HL-60 (cell line): ENCODE results near the gene SLC12A5.

Experiments
- POLR2AphosphoS5 ChIP-seq: IDR thresholded peaks from 2 replicates; pipeline ENCODE4 v1.6.1; 2012; ENCODE audit warnings: low read depth
- TF ChIP-seq, protein P1 (sequence below): IDR thresholded peaks from one replicate; pipeline ENCODE4 v1.5.1; 2011; ENCODE audit warnings: low read length, control low read depth, inconsistent platforms; ENCODE audit not compliant: insufficient read depth
- TF ChIP-seq, protein P2 (sequence below): IDR thresholded peaks from 2 replicates; pipeline ENCODE4 v1.6.1; 2012; ENCODE audit warnings: low read depth; ENCODE audit not compliant: insufficient replicate concordance

DNA sequence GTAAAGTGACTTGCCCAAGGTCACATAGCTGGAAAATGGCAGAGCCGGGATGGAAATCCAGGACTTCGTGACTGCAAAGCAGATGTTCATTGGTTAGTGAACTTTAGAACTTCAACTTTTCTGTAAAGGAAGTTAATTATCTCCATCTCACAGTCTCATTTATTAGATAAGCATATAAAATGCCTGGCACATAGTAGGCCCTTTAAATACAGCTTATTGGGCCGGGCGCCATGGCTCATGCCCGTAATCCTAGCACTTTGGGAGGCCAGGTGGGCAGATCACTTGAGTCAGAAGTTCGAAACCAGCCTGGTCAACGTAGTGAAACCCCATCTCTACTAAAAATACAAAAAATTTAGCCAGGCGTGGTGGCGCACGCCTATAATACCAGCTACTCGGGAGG is 22.1 kb upstream of the SLC12A5 start:
- TF ChIP-seq, protein P1, sequence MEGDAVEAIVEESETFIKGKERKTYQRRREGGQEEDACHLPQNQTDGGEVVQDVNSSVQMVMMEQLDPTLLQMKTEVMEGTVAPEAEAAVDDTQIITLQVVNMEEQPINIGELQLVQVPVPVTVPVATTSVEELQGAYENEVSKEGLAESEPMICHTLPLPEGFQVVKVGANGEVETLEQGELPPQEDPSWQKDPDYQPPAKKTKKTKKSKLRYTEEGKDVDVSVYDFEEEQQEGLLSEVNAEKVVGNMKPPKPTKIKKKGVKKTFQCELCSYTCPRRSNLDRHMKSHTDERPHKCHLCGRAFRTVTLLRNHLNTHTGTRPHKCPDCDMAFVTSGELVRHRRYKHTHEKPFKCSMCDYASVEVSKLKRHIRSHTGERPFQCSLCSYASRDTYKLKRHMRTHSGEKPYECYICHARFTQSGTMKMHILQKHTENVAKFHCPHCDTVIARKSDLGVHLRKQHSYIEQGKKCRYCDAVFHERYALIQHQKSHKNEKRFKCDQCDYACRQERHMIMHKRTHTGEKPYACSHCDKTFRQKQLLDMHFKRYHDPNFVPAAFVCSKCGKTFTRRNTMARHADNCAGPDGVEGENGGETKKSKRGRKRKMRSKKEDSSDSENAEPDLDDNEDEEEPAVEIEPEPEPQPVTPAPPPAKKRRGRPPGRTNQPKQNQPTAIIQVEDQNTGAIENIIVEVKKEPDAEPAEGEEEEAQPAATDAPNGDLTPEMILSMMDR: no peak
- TF ChIP-seq, protein P2, sequence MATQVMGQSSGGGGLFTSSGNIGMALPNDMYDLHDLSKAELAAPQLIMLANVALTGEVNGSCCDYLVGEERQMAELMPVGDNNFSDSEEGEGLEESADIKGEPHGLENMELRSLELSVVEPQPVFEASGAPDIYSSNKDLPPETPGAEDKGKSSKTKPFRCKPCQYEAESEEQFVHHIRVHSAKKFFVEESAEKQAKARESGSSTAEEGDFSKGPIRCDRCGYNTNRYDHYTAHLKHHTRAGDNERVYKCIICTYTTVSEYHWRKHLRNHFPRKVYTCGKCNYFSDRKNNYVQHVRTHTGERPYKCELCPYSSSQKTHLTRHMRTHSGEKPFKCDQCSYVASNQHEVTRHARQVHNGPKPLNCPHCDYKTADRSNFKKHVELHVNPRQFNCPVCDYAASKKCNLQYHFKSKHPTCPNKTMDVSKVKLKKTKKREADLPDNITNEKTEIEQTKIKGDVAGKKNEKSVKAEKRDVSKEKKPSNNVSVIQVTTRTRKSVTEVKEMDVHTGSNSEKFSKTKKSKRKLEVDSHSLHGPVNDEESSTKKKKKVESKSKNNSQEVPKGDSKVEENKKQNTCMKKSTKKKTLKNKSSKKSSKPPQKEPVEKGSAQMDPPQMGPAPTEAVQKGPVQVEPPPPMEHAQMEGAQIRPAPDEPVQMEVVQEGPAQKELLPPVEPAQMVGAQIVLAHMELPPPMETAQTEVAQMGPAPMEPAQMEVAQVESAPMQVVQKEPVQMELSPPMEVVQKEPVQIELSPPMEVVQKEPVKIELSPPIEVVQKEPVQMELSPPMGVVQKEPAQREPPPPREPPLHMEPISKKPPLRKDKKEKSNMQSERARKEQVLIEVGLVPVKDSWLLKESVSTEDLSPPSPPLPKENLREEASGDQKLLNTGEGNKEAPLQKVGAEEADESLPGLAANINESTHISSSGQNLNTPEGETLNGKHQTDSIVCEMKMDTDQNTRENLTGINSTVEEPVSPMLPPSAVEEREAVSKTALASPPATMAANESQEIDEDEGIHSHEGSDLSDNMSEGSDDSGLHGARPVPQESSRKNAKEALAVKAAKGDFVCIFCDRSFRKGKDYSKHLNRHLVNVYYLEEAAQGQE: no peak
- TF ChIP-seq POLR2AphosphoS5: no peak
